MM.1S (cell line): Measurements from ENCODE around the gene SLC9A1.
"Not testable (repeated sequence)": the region's sequence is repeated elsewhere in the genome, so short reads cannot be mapped to it uniquely, and the experiment has no call there.

ENCODE experiments used
- EZH2 ChIP-seq: fragments of 300-600 bp; sonication (generic); optimal IDR thresholded peaks from 2 replicates; pipeline ENCODE3; 2017; ENCODE audit warnings: low read depth, mild to moderate bottlenecking, antibody characterized with exemption, low read length, mixed read lengths
- EZH2phosphoT487 ChIP-seq: fragments of 300-600 bp; sonication (generic); IDR thresholded peaks from 2 replicates; pipeline ENCODE4 v1.6.1; 2018; ENCODE audit warnings: antibody characterized with exemption, low read length

DNA sequence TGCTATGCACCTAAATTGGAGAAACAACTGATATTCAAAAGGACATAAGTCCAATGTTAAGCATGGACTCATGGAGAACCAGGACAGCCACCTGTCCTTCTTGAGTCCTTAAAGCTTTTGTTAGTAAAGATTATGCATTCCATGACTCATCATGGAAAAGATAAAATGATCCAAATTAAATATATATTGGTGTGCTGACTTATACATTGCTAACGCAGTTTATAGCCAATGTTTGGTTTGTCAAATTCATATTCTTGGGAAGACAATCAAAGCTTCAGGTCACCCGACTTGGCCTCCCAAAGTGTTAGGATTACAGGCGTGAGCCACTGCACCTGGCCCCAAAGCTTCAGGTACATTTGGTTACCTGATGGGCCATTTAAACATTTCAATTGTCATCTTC, 29.7 kb upstream of the SLC9A1 start:
- TF ChIP-seq EZH2phosphoT487, EZH2: not testable (repeated sequence)
